Measurements from ENCODE around the gene OSBPL3.
"Not testable (repeated sequence)": the region's sequence is repeated elsewhere in the genome, so short reads cannot be mapped to it uniquely, and the experiment has no call there.

The OSBPL3 gene

DNA sequence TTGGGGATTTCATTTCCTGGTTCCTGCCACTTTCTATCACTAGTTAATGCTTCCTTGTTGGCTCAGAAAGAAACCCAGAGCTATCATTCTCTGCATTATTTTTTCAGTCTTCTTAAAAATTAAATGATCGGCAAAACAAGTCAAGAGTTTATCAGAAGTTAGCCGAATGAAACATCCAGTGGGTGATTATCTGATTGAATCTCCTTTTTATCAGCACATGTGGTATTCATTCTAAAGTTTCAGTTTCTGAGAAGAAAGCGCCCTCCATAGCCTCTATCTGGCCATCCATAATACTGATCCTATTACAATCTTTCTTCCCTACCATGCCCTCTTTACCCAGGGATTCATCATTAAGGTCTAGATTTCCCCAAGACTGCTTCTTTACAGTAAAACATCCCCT lies 71.8 kb downstream of the OSBPL3 start:
- no peak for DNase-seq (ENCODE audit: extremely low spot score)
- POLR2A ChIA-PET, result no interaction called here
- TF ChIP-seq, protein P1, sequence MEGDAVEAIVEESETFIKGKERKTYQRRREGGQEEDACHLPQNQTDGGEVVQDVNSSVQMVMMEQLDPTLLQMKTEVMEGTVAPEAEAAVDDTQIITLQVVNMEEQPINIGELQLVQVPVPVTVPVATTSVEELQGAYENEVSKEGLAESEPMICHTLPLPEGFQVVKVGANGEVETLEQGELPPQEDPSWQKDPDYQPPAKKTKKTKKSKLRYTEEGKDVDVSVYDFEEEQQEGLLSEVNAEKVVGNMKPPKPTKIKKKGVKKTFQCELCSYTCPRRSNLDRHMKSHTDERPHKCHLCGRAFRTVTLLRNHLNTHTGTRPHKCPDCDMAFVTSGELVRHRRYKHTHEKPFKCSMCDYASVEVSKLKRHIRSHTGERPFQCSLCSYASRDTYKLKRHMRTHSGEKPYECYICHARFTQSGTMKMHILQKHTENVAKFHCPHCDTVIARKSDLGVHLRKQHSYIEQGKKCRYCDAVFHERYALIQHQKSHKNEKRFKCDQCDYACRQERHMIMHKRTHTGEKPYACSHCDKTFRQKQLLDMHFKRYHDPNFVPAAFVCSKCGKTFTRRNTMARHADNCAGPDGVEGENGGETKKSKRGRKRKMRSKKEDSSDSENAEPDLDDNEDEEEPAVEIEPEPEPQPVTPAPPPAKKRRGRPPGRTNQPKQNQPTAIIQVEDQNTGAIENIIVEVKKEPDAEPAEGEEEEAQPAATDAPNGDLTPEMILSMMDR (IDR thresholded peaks at IDR 0.05; ENCODE audit: control extremely low read depth, extremely low read depth, low read depth, missing control alignments), result no peak
- CTCF ChIA-PET, result interaction anchor here (0.8 to 3.0 kb wide), 6 partner anchors 10 to 87 kb away, joined by 3 to 11 read pairs (median 4); no protein-coding TSS in a partner anchor

DNA sequence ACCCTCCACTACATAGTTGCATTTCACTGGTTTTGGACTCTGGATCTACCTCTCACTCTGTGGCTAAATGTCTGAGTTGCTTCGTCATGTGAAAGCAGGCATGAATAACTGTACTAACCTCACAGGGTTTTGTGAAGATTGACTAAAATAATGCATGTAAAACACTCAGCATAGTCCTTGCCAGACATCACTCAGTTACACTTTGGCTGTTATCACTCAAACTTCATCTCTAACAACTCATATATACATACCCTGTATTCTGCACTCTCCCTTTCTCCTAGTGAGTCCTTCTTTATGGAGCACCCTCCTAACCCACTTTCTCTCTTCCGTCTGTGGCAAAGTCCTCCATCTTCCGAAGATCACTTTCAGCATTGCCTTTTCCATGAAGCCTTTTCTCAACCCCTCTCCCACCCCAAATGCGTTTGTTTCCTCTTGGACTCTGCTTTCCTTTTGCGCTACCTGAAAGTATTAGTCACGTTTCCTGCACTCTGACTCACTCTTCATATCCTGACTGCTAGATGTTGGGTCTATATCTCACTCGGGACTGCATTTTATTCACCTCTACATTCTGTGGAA lies 72.6 kb downstream of the OSBPL3 start:
- no peak for DNase-seq (ENCODE audit: extremely low spot score)
- ChIA-PET CTCF (interaction anchor here (1.4 to 2.3 kb wide), 3 partner anchors 11 to 13 kb away, joined by 3 to 7 read pairs (median 5); no protein-coding TSS in a partner anchor), POLR2A (no interaction called here)
- TF ChIP-seq, protein P1 (IDR thresholded peaks at IDR 0.05; ENCODE audit: control extremely low read depth, extremely low read depth, low read depth, missing control alignments), result no peak

DNA sequence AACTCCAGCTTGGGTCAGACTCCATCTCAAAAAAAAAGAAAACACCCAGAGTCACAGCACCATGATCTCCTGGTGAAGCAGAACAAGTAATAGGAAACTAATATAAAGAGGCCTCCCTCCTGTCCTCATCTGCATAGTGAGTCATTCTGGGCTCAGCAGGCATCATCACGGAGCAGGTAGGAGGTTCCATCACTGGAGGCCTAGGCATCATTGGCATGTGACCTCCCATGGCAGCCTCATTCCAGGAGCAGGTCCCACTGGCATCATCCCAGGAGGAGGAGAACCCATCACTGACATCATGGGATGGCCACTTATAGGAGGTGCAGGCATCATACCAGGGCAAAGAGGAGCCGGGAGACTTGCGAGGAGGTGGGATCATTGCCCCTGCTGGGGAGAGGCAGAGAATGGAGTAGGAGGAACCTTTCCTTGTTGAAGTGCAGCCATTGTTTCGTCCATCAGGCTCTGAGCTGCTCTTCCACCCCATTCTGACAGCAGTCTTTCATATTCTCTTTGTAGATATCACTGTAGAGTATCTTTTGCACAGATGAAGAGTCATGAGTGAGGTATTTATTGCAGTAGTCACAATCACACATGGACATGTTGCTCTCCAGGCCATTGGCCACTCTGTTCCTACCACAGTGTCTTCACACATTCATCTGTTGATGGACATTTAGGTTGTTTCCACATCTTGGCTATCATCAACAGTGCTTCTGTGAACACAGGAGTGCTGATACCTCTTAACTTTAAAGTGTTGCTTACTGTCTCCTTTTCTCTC lies 73.8 kb downstream of the OSBPL3 start:
- no peak for DNase-seq (ENCODE audit: extremely low spot score)
- ChIA-PET POLR2A (no interaction called here), CTCF (interaction anchor here (1.2 kb wide), 1 partner anchor 187 kb away, joined by 3 read pairs; no protein-coding TSS in a partner anchor)
- TF ChIP-seq, protein P1 (IDR thresholded peaks at IDR 0.05; ENCODE audit: control extremely low read depth, extremely low read depth, low read depth, missing control alignments), result no peak

DNA sequence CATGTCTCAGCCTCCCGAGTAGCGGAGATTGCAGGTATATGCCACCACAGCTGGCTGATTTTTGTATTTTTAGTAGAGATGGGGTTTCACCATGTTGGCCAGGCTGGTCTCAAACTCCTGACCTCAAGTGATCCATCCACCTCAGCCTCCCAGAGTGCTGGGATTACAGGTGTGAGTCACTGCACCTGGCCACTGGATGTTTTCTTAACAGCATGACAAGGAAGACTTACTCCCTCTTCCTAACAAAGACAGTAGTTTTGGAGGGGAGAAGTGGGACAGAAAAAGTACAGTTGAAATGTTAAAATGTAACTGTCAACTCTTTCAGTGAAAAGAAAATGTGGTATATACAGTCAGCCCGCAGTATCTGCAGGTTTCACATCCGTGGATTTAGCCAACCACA lies 76.0 kb downstream of the OSBPL3 start:
- POLR2A ChIA-PET; DNase-seq (ENCODE audit: extremely low spot score): not testable (repeated sequence)
- CTCF ChIA-PET, result interaction anchor here (1.6 kb wide), 1 partner anchor 8 kb away, joined by 6 read pairs; no protein-coding TSS in a partner anchor

DNA sequence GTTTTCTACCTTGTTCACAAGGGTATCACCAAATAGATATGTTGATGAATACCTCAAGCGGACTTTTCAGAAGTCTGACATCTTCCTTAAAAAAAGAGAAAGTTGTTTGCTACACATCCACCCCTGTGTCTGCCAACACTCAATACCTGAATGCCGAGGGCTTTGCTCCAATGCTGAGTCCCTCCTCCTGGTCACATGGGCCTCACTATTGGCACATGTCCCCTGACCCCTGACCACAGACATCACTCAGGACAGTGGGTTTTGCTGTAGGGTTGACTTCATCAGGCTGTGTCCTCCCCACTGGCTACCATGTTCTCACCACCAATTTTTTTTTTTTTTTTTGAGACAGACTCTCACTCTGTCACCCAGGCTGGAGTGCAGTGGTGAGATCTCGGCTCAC lies 76.4 kb downstream of the OSBPL3 start:
- CTCF ChIA-PET, result no interaction called here
- TF ChIP-seq, protein P1 (IDR thresholded peaks at IDR 0.05; ENCODE audit: control extremely low read depth, extremely low read depth, low read depth, missing control alignments), result no peak
- POLR2A ChIA-PET, result no interaction called here
- DNase-seq (ENCODE audit: extremely low spot score), result no peak

DNA sequence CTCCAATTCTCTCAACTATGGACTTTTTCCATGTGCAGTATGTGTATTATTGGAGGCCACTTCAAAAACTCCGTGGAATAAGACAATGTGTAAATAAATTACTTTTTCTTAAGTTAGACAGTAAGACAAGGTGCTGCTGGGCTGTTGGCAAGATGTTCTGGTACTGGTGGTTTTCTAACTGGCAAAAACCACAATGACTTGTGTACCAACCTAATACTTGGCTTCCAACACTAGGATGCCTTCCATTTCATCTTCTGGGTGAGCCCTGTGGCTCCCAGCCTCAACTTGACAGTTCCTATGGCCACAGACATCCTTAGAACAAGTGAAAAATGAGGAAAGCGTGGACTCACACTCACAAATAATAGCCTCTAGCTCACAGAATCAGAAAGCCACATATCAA lies 77.0 kb downstream of the OSBPL3 start:
- ChIA-PET POLR2A (no interaction called here), CTCF (interaction anchor here (1.3 kb wide), 1 partner anchor 19 kb away, joined by 3 read pairs; no protein-coding TSS in a partner anchor)
- TF ChIP-seq, protein P1 (IDR thresholded peaks at IDR 0.05; ENCODE audit: control extremely low read depth, extremely low read depth, low read depth, missing control alignments), result no peak
- DNase-seq (ENCODE audit: extremely low spot score), result no peak

DNA sequence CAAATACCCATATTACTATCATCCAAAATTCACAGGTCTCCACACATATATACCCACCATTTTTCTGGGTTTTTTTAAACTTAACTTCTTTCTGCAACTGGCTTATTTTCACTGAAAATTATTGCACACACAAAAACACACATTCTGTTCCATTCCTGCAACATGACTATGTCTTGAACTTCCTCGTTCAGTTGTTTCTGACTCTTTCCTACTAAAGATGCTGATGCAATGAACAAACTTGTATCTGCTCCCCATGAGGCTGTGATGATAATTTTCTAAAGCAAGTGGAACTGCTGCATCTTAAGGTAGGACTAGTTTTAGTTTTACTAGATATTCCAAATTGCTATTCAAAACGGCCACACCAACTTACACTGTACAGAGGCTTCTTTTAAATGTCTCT lies 77.7 kb downstream of the OSBPL3 start:
- POLR2A ChIA-PET, result no interaction called here
- no peak for DNase-seq (ENCODE audit: extremely low spot score)
- CTCF ChIA-PET, result interaction anchor here (1.3 to 3.8 kb wide), 4 partner anchors 18 to 196 kb away, joined by 3 to 12 read pairs (median 4); no protein-coding TSS in a partner anchor
- TF ChIP-seq, protein P1 (IDR thresholded peaks at IDR 0.05; ENCODE audit: control extremely low read depth, extremely low read depth, low read depth, missing control alignments), result no peak

Measured in GM10248 (cell line).